Measurements from ENCODE around the gene HYAL1.

HYAL1 gene

GRCh38 chr3:50333744-50334328 lies 30.5 kb upstream of the HYAL1 start:
- TF ChIP-seq CTCF (conservative IDR thresholded peaks at IDR 0.05; ENCODE audit: low read length), result no peak
- peak; percentile 74 for DNase-seq (ENCODE audit: low read depth)
- no peak overlapping the region; the same call in 1 of the 2 replicates for H3K4me3 ChIP-seq (ENCODE audit: low read length)

GRCh38 chr3:50331364-50331907 lies 28.1 kb upstream of the HYAL1 start:
- no peak for DNase-seq (ENCODE audit: low read depth)
- no peak for TF ChIP-seq CTCF (conservative IDR thresholded peaks at IDR 0.05; ENCODE audit: low read length)
- no peak overlapping the region for H3K4me3 ChIP-seq (ENCODE audit: low read length)

- no peak for TF ChIP-seq CTCF (conservative IDR thresholded peaks at IDR 0.05; ENCODE audit: low read length)
These were observed 27.0 kb upstream of the HYAL1 start for GRCh38 chr3:50330330-50330729.

GRCh38 chr3:50327943-50328691 lies 24.7 kb upstream of the HYAL1 start, which contains the start of gene TUSC2:
TSS of gene TUSC2 (minus strand) at chr3:50328223. CDS start at chr3:50328099, 124 bp downstream.
- TF ChIP-seq CTCF (conservative IDR thresholded peaks at IDR 0.05; ENCODE audit: low read length), result no peak
- peak; percentile 94 for DNase-seq (ENCODE audit: low read depth)
- H3K4me3 ChIP-seq (ENCODE audit: low read length), result peak within 1 kb of the TSS; percentile 80

More at GRCh38 chr3:50330330-50330729, 27.0 kb upstream of the HYAL1 start:
- DNase-seq (ENCODE audit: low read depth), result no peak
- H3K4me3 ChIP-seq (ENCODE audit: low read length), result no peak overlapping the region

- no peak for TF ChIP-seq CTCF (conservative IDR thresholded peaks at IDR 0.05; ENCODE audit: low read length)
- H3K4me3 ChIP-seq (ENCODE audit: low read length), result peak overlapping the region; percentile 80
- DNase-seq (ENCODE audit: low read depth), result no peak
These were observed 23.8 kb upstream of the HYAL1 start for GRCh38 chr3:50327129-50327528.

- no peak for DNase-seq (ENCODE audit: low read depth)
- H3K4me3 ChIP-seq (ENCODE audit: low read length), result no peak overlapping the region
- no peak for TF ChIP-seq CTCF (conservative IDR thresholded peaks at IDR 0.05; ENCODE audit: low read length)
These were observed 22.8 kb upstream of the HYAL1 start for GRCh38 chr3:50326182-50326541.

Measured in AG10803 (cell line).